Activated CD8-positive, alpha-beta memory T cell treated with anti-CD3 and anti-CD28 coated beads, Interleukin-2, amount 50 U/mL, for 1 hour (primary cell): ENCODE data around the gene ANKRD13A.
"Not testable (repeated sequence)": the region's sequence is repeated elsewhere in the genome, so short reads cannot be mapped to it uniquely, and the experiment has no call there.

ENCODE experiments used
- DNase-seq: peaks from one replicate; pipeline ENCODE4 v3.0.0-alpha.2; 2020; ENCODE audit errors: extremely low read depth

The ANKRD13A gene

DNA sequence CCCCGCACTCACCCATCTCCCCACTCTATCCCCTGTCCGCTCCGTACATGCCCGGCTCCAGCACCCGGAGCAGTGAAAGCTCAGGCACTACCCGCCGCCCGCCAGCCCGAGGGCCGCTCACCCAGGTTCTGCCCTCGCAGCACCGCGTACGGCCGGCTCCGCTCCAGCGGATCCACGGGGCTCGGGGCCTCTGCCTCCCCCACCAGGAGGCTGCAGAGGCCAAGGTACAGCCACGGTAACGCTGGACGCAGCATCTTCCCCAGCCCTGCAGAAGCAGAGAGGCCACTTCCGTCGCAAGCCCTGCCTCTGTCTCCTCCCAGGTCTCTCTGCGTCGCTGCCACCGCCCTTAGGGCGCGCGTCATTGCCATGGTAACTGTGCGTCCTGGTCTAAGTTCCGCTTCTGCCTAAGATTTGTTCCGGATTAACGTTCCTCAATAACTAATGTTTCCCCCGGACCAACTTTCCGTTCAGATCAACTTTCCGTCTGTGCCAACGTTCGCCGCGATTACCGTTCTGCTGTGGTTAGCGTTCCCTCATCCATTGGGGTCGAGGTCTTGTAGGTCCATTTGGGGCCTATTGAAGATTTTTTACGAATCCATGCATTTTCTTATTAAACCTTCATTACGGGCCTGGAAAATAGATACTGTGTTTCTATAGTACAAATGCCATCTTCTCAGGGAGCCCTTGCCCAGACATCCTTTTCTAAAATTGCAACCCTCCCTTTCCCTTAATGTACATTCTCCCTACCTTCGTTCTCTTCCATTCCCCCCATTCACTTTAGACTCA lies 49.2 kb downstream of the ANKRD13A start, which contains the start of gene C12orf76:
Gene C12orf76, minus strand, starts transcription at position 281 of the 786 bp plus-strand sequence. Its CDS starts 27 bp downstream, at position 254.
- peak; percentile 85 for DNase-seq

- not testable (repeated sequence) for DNase-seq
Measured at GRCh38 chr12:110049034-110049433, 49.8 kb downstream of the ANKRD13A start.

GRCh38 chr12:110049666-110050065 lies 50.4 kb downstream of the ANKRD13A start:
- not testable (repeated sequence) for DNase-seq

DNA sequence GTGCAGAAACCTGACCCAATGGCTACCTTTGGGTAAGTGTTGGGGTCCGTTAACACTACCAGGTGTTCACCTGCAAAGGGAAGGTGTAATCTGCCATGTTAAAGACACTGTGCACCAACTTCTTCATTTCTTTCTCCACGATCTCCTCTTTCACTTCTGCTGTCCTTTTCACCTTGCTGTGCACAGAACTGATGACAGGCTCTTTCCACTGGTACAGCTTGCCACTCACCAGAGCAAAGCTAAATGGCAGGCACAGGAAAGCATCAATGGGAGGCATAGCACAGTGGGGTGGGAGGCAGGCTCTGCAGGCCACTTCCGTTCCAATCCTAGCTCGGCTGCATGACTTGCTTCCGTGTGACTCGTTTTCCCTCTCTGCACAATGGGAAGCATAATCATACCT lies 51.7 kb downstream of the ANKRD13A start:
- DNase-seq: no peak

DNA sequence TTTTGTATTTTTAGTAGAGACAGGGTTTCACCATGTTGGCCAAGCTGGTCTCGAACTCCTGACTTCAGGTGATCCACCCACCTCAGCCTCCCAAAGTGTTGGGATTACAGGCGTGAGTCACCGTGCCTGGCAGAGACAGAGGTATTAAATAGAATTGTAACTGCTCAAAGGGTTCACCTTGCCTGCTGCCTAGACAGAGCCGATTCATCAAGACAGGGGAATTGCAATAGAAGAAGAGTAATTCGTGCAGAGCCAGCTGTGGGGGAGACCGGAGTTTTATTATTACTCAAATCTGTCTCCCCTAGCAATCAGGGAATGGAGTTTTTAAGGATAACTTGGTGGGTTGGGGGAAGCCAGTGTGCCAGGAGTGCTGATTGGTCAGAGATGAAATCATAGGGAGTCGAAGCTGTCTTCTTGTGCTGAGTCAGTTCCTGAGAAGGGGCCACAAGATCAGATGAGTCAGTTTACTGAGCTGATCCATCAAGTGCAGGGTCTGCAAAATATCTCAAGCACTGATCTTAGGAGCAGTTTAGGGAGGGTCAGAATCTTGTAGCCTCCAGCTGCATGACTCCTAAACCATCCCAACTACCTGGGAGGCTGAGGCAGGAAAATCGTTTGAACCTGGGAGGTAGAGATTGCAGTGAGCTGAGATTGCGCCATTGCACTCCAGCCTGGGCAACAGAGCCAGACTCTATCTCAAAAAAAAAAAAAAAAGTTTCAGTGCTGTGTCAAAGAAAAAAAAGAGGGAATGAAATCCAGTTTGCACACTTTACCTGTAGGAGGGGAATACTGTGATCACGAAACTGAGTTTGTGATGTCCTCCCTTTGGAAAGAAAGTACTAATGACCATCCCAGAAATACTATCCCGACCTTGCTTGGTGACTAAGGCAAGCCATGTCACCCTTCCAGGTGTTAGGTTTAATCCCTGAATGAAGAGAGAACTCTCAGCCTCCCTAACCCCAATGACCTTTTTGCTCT lies 56.4 kb downstream of the ANKRD13A start:
- not testable (repeated sequence) for DNase-seq

DNA sequence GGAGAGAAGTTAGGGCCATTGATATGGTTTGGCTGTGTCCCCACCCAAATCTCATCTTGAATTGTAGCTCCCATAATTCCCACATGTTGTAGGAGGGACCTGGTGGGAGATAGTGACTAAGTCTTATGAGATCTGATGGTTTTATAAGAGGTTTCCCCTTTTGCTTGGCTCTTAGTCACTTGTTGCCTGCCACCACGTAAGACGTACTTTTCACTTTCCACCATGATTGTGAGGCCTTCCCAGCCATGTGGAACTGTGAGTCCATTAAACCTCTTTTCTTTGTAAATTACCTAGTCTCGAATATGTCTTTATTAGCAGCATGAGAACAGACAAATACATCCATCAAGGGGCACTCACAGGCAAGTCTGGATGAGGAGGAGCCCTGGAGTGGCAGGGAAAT lies 57.4 kb downstream of the ANKRD13A start:
- DNase-seq: not testable (repeated sequence)

- no peak for DNase-seq
Measured at GRCh38 chr12:110058875-110059615, 59.8 kb downstream of the ANKRD13A start.

- DNase-seq: no peak
Measured at GRCh38 chr12:110059651-110060000, 60.4 kb downstream of the ANKRD13A start.

DNA sequence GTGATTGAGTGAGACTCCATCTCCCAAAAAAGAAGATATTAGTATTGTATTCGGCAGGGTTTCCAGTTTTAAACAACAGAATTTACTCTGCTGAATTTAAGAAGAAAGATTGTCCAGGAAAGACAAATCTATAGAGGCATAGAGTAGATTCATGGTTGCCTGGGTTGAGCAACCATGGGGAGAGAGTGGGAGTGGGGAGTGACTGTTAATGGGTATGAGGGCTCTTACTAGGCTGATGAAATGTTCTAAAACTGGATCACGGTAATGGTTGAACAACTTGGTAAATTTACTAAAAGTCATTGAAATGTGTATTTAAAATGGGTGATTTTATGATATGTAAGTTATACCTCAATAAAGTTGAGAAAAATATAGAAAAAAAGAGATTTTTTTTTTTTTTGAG lies 63.0 kb downstream of the ANKRD13A start:
- no peak for DNase-seq

- no peak for DNase-seq
Measured at GRCh38 chr12:110065540-110065939, 66.3 kb downstream of the ANKRD13A start.

GRCh38 chr12:110067531-110067930 lies 68.3 kb downstream of the ANKRD13A start:
- no peak for DNase-seq

- DNase-seq: not testable (repeated sequence)
Measured at GRCh38 chr12:110068115-110068514, 68.9 kb downstream of the ANKRD13A start.

DNA sequence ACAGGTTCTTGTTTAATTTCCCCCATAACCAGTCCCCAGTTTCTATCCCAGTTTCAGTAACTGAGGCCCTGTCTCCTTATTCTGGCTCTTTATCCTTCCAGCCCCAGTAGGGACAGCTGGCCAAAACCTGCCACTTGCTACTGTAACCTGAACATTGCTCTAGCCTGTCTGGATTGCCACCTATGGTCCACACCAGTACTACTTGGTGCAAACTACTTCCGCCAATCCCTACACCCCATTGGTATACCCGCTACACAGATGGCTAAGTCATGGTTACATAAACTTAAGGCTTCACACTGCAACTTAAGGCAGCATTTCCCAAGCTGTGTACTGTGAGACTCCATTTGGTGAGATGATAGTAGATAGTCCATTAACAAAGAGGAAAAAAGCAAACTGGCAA lies 69.4 kb downstream of the ANKRD13A start:
- no peak for DNase-seq

GRCh38 chr12:110071504-110071903 lies 72.3 kb downstream of the ANKRD13A start:
- no peak for DNase-seq

DNA sequence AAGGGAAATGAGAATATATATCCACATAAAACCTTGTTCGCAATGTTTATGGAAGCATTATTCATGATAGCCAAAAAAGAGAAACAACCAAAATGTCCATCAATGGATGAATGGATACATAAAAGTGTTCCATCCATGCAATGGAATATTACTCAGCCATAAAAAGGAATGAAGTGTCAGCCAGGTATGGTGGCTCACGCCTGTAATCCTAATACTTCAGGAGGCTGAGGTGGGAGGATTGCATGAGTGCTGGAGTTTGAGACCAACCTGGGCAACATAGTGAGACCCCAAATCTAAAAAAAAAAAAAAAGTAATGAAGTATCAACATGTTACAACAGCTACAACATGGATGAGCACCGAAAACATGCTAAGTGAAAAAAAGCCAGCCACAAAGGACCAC lies 72.7 kb downstream of the ANKRD13A start:
- DNase-seq: no peak

GRCh38 chr12:110072636-110073035 lies 73.4 kb downstream of the ANKRD13A start:
- DNase-seq: not testable (repeated sequence)

GRCh38 chr12:110073049-110073831 lies 74.0 kb downstream of the ANKRD13A start:
- DNase-seq: no peak

- DNase-seq: no peak
Measured at GRCh38 chr12:110074089-110074488, 74.9 kb downstream of the ANKRD13A start.

DNA sequence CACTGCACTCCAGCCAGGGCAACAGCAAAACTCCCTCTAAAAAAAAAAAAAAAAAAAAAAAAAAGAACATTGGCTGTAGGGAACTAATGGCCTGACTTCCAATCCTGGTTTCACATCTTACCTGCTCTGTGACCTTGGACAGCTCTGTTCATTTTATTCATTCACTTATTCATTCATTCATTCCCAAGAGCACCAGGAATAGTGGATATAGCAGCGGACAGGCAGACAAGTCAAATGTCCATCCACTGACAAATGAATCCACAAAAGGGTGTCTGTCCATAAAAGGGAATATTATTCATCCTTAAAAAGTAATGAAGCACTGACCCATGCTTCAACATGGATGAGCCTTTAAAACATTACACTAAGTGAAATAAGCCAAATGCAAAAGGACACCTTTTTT lies 76.7 kb downstream of the ANKRD13A start:
- DNase-seq: no peak

GRCh38 chr12:110077800-110078199 lies 78.6 kb downstream of the ANKRD13A start:
- no peak for DNase-seq
